SK-N-SH (cell line): ENCODE measurements around the gene CFAP91.

Experiments used
- CTCF ChIP-seq: fragments of 200-600 bp; sonication (generic); IDR thresholded peaks from 2 replicates; pipeline ENCODE4 v1.6.1; 2017; ENCODE audit warnings: antibody characterized with exemption, mild to moderate bottlenecking, moderate library complexity
- EP300 ChIP-seq, 2 experiments: IDR thresholded peaks; 2 replicates each; pipeline versions ENCODE4 v1.4.0 to v1.6.1; 2012; ENCODE audit warnings: borderline replicate concordance in 1 of 2, low read depth in 1 of 2, low read length in 1 of 2
- FOXM1 ChIP-seq: IDR thresholded peaks from 2 replicates; pipeline ENCODE4 v1.4.0; 2012; ENCODE audit warnings: low read depth, mild to moderate bottlenecking
- JUND ChIP-seq: IDR thresholded peaks from 2 replicates; pipeline ENCODE4 v1.4.0; 2012
- MAX ChIP-seq: IDR thresholded peaks from 2 replicates; pipeline ENCODE4 v1.4.0; 2012; ENCODE audit warnings: low read depth
- NFIC ChIP-seq: IDR thresholded peaks from 2 replicates; pipeline ENCODE4 v1.4.0; 2012; ENCODE audit warnings: borderline replicate concordance
- NRF1 ChIP-seq: IDR thresholded peaks from 2 replicates; pipeline ENCODE4 v1.6.1; 2012; ENCODE audit warnings: low read depth, mild to moderate bottlenecking, low read length
- POLR2AphosphoS5 ChIP-seq: IDR thresholded peaks from 2 replicates; pipeline ENCODE4 v1.6.1; 2012; ENCODE audit warnings: low read depth, low read length
- RCOR1 ChIP-seq: fragments of 150-350 bp; IDR thresholded peaks from 2 replicates; pipeline ENCODE4 v1.6.1; 2017; ENCODE audit warnings: antibody characterized with exemption, low read length
- RFX5 ChIP-seq: IDR thresholded peaks from 2 replicates; pipeline ENCODE4 v1.6.1; 2012; ENCODE audit warnings: mild to moderate bottlenecking, improper control_type of control experiment, low read length
- SIN3A ChIP-seq: IDR thresholded peaks from 2 replicates; pipeline ENCODE4 v1.6.1; 2012; ENCODE audit warnings: low read depth, mild to moderate bottlenecking, low read length, moderate library complexity, borderline replicate concordance
- SMC3 ChIP-seq: IDR thresholded peaks from 2 replicates; pipeline ENCODE4 v1.6.1; 2012; ENCODE audit warnings: low read depth, low read length, improper control_type of control experiment
- TEAD4 ChIP-seq: IDR thresholded peaks from 2 replicates; pipeline ENCODE4 v1.4.0; 2012; ENCODE audit warnings: mild to moderate bottlenecking, borderline replicate concordance; ENCODE audit not compliant: insufficient read depth
- ZBTB33 ChIP-seq: IDR thresholded peaks from 2 replicates; pipeline ENCODE4 v1.4.0; 2012; ENCODE audit warnings: low read depth, borderline replicate concordance

GRCh38 chr3:119747357-119747756 lies 44.5 kb downstream of the CFAP91 start:
- TF ChIP-seq NFIC (no peak), FOXM1 (no peak), EP300 (IDR thresholded peaks at IDR 0.05; ENCODE audit: borderline replicate concordance in 1 of 2, low read depth in 1 of 2, low read length in 1 of 2) (no peak), POLR2AphosphoS5 (no peak), TEAD4 (no peak), RCOR1 (no peak), RFX5 (no peak), CTCF (no peak), SIN3A (no peak), JUND (no peak), SMC3 (no peak), ZBTB33 (no peak), MAX (no peak), NRF1 (no peak)
